SK-N-MC (cell line): ENCODE data around the gene SULF2.

Experiments used
- EZH2 ChIP-seq: fragments of 200-600 bp; sonication (generic); IDR thresholded peaks from one replicate; pipeline ENCODE4 v1.6.1; 2017; ENCODE audit warnings: antibody characterized with exemption
- POLR2AphosphoS5 ChIP-seq: IDR thresholded peaks from 2 replicates; pipeline ENCODE4 v1.6.1; 2012; ENCODE audit warnings: mild to moderate bottlenecking, low read depth, low read length, borderline replicate concordance

DNA sequence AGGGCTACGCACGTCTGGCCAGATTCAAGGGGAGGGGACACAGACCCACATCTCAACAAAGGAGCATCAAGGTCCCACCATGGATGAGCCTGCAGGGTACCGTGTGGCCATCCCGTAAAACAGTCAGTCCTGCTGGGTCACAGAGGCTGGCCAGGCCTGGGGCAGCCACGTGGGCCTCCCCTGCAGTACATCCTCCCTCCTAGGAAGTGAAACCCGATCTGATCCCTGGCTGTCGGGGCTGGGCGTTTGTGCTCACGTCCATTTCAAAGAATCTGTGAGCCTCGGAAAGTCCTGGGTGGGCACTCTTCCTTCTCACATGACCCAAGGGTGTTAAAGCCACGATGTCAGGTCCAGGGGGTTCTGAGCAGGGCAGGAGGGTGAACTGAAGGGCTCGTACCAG, 14.3 kb downstream of the SULF2 start:
- no peak for TF ChIP-seq POLR2AphosphoS5
- TF ChIP-seq EZH2, result no peak
